Tibial nerve (tissue), 4 donors: ENCODE results near the gene GLP1R.

Source experiments
- CTCF ChIP-seq, 5 experiments: fragments of 200-600 bp in 3 of 5; fragments of 450-650 bp in 2 of 5; sonication (generic) in 3 of 5; IDR thresholded peaks; one replicate each; pipeline ENCODE4 v1.5.1; 2016 to 2019; ENCODE audit warnings: antibody characterized with exemption in 5 of 5, mild to moderate bottlenecking in 3 of 5, moderate library complexity in 2 of 5
- EP300 ChIP-seq, 2 donors: sonication (generic); formaldehyde crosslinking; IDR thresholded peaks; one replicate each; pipeline ENCODE4 v1.6.1; 2017; ENCODE audit warnings: antibody characterized with exemption in 2 of 2, mild to moderate bottlenecking in 1 of 2
- POLR2A ChIP-seq, 2 donors: fragments of 450-650 bp; IDR thresholded peaks; one replicate each; pipeline ENCODE4 v1.6.1; 2017; ENCODE audit warnings: antibody characterized with exemption in 2 of 2, mild to moderate bottlenecking in 2 of 2, moderate library complexity in 2 of 2

- TF ChIP-seq CTCF (IDR thresholded peaks at IDR 0.05) (peak in 2 of 5 experiments; percentile 12 to 36), POLR2A (IDR thresholded peaks at IDR 0.05) (no peak), EP300 (IDR thresholded peaks at IDR 0.05) (no peak)
Measured at GRCh38 chr6:39029156-39030011, 19.2 kb upstream of the GLP1R start.
